Natural killer cell treated with Interleukin-12 subunit alpha and Interleukin-12 subunit beta and Interleukin-15 and Interleukin-18, amount 100 ng/mL, for 72 hours (primary cell): ENCODE measurements around the gene SOS2. TPM values are rescaled to one million over a fixed set of nuclear protein-coding genes. Genes with fewer than 3 reads are reported as not detected.
A peak's percentile ranks its signal among the peaks of the same experiment; 100 is the strongest.

ENCODE experiments used
- ATAC-seq, 2 donors: fragments of 150-1000 bp; cut with Tn5 transposase in 1 of 2; sonication (Bioruptor Pico), chemical (Tn5 transposase) in 1 of 2; 2 replicates each; pipeline ENCODE4 v1.10.0; 2021
- DNase-seq: peaks from one replicate; pipeline ENCODE4 v3.0.0; 2022; ENCODE audit warnings: low spot score
- H3K27ac Mint-ChIP-seq, 2 donors: 1 replicate in 1 of 2; 2 replicates in 1 of 2; pipeline ENCODE4 v1.8.0; 2022; ENCODE audit warnings: mixed read lengths in 2 of 2, mild to moderate bottlenecking in 1 of 2, moderate library complexity in 1 of 2
- H3K27me3 Mint-ChIP-seq, 2 donors: 1 replicate in 1 of 2; 2 replicates in 1 of 2; pipeline ENCODE4 v1.8.0; 2022; ENCODE audit warnings: mixed read lengths in 2 of 2
- H3K36me3 Mint-ChIP-seq: one replicate; pipeline ENCODE4 v1.8.0; 2022; ENCODE audit warnings: mixed read lengths
- H3K4me1 Mint-ChIP-seq, 2 donors: 1 replicate in 1 of 2; 2 replicates in 1 of 2; pipeline ENCODE4 v1.8.0; 2022; ENCODE audit warnings: low read depth in 2 of 2, mixed read lengths in 2 of 2, mild to moderate bottlenecking in 1 of 2
- H3K4me3 Mint-ChIP-seq: one replicate; pipeline ENCODE4 v1.8.0; 2022; ENCODE audit warnings: mixed read lengths
- H3K9me3 Mint-ChIP-seq: 2 replicates; pipeline ENCODE4 v1.8.0; 2022; ENCODE audit warnings: mixed read lengths
- total RNA-seq, 2 donors: library from RNA; stranded (reverse); gene quantifications; one replicate each; pipeline ENCODE4 v1.2.3, GENCODE V29; 2022

SOS2 gene
- total RNA-seq, 2 donors from 2014 or later: 38.6 to 52.1 TPM

DNA sequence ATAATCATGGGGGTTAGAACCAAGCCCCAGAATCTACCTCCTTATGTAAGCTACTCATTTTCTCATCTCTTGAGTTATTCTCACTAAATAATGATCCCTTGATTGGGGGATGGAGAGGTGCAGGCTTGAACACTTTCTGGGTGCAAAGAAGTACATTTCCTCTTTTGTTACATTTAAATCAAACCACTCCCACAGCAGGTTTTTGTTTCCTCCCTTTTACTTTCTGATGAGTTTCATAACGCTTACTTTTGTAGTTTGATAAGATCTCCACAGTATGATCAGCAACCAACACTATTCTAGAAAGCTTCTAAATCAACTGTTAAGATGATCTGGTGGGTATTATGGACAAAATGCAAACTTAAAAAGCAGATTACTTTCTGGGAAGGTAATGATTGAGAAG is 135.5 kb downstream of the SOS2 start:
- Mint-ChIP-seq H3K9me3 (no peaks in the 10 kb centered on the region), H3K36me3 (peaks cover 6% of the 10 kb centered on the region), H3K27ac (peak overlapping the region; percentile 60 to 79), H3K27me3 (no peaks in the 10 kb centered on the region), H3K4me3 (peak overlapping the region; percentile 50), H3K4me1 (peaks cover 44 to 45% of the 10 kb centered on the region in 2 donors)
- DNase-seq (no peak), ATAC-seq (no peak)

DNA sequence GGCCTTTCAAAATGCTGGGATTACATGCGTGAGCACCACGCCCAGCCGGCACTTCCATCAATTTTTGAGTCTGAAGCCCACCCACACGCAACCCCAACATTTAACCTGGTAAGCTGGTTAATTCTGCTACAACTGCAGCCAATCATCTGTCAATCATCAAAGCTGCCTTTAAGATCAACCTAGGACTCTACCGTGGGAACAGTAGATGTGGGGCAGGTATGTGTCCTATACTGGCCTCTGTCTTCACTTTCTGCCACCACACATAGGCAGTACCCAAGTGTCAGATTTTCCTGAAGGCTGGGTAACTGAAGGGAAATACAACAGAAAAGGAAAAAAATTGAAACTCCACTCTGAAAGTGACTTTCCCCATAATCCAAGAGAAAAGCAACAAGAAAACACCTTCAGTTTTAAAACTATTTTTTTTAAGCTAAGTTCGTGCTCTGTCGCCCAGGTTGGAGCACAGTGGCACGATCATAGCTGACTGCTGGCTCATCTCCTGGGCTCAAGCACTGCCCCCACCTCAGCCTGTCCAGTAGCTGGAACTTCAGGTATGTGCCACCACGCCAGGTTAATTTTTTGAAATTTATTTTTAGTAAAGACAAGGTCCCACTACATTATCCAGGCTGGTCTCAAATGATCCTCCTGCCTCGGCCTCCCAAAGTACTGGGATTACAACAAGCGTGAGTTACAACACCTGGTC is 137.2 kb downstream of the SOS2 start:
- DNase-seq (no peak), ATAC-seq (no peak)
- Mint-ChIP-seq H3K27ac (peak overlapping the region in 1 of 2 donors; percentile 8), H3K4me1 (peaks cover 36 to 45% of the 10 kb centered on the region in 2 donors), H3K9me3 (no peaks in the 10 kb centered on the region), H3K4me3 (no peak overlapping the region), H3K27me3 (no peaks in the 10 kb centered on the region), H3K36me3 (peaks cover 6% of the 10 kb centered on the region)

DNA sequence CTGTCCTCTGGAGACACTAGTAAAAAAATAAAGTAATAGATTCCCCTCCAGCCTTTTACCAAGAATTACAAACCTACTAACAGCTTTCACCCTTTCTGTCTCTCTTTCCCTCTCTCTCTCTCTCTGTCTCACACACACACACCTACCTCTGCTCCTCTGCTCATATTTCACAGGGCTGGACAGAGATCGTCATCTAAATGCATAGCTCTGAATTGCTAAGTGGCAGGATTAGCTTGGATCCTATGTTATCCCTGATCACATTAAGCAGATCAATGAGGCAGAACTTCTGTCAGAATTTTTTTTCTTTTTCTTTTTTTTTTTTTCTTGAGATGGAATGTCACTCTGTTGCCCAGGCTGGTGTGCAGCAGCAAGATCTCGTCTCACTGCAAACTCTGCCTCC is 137.9 kb downstream of the SOS2 start:
- no peaks in the 10 kb centered on the region for H3K27me3 Mint-ChIP-seq
- peak overlapping the region in 1 of 2 donors; percentile 8 for H3K27ac Mint-ChIP-seq
- peaks cover 35 to 51% of the 10 kb centered on the region in 2 donors for H3K4me1 Mint-ChIP-seq
- no peak overlapping the region for H3K4me3 Mint-ChIP-seq
- H3K36me3 Mint-ChIP-seq: peaks cover 6% of the 10 kb centered on the region
- ATAC-seq (no peak), DNase-seq (no peak)
- no peaks in the 10 kb centered on the region for H3K9me3 Mint-ChIP-seq

DNA sequence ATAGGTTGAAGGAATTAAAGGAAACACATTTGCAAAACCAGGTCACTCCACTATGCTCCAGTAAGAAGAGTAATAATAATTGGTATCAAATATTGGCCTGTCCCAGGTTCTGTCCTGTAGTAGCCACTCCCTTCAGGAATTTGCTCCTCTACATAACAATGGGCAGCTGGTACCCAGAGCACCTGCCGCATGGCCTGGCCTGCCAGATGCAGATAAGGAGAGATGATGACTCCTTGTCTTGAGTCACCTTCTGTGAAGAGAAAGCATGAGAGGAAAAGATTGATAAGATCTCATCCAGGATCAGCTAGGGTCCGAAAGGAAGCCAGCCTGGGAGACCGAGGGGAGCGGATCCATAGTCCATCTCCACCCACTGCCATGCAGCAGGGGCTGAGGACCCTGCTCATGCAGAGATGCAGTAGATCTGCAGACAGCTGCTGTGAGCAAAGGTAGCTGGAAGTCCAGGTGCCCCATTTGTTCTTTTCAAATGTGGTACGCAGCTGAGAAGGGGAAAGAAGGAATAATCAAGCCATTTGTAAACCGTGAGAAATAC is 139.3 kb downstream of the SOS2 start:
- no peak for ATAC-seq
- Mint-ChIP-seq H3K4me1 (peaks cover 46 to 62% of the 10 kb centered on the region in 2 donors), H3K27me3 (no peaks in the 10 kb centered on the region), H3K36me3 (peaks cover 10% of the 10 kb centered on the region), H3K4me3 (no peak overlapping the region), H3K9me3 (no peaks in the 10 kb centered on the region), H3K27ac (peak overlapping the region; percentile 8 to 26)
- DNase-seq: no peak

DNA sequence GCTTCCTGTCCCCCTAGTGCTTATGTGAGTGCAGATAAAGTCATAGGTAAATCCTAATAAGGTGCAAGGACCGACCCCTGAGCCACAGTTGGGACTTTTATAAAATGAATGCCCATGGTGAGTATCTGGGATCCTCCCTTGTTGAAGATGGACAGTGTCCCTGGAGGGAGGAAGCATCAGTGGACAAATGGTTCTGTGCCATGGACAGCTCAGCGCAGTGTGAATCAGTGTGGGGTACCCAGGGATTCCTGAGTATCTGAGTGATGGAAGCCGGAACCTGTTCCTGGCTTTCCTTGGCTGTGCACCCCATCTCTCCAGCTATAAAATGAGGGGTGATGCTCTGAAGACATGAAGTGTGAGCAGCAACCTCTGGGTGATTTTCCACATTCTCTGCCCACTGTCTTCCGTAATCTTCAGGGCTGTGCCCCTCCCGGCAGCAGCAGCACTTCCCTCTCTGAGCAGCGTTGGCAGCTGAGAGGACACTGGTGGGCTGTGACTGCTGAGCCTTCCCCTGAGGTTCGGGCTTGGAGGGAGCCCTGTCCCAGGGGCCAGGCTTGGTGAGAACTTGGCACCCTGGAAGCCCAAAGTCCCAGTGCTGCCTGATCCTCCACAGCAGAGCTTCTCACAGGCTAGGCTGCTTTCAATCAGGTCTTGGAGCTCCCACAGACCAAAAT is 140.0 kb downstream of the SOS2 start:
- DNase-seq (no peak), ATAC-seq (no peak)
- Mint-ChIP-seq H3K9me3 (no peaks in the 10 kb centered on the region), H3K27me3 (no peaks in the 10 kb centered on the region), H3K4me1 (peaks cover 41 to 59% of the 10 kb centered on the region in 2 donors), H3K27ac (peak overlapping the region; percentile 21 to 26), H3K36me3 (peaks cover 10% of the 10 kb centered on the region), H3K4me3 (no peak overlapping the region)

DNA sequence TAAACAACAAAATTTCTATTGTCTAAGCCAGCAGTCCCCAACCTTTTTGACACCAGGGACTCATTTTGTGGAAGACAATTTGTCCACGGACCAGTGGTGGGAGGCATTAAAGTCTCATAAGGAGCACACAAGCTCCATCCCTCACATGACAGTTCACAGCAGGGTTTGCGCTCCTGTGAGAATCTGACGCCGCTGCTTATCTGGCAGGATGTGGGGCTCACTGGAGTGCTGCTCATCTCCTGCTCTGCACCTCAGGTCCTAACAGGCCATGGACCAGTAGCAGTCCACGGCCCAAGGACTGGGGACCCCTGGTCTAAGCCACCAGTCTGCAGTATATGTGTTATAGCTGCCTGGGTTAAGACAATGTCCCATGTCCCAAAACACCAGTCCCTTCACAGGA is 142.2 kb downstream of the SOS2 start:
- Mint-ChIP-seq H3K4me3 (no peak overlapping the region), H3K27ac (peak overlapping the region in 1 of 2 donors; percentile 92), H3K36me3 (peaks cover 4% of the 10 kb centered on the region), H3K9me3 (no peaks in the 10 kb centered on the region), H3K27me3 (no peaks in the 10 kb centered on the region), H3K4me1 (peaks cover 54 to 71% of the 10 kb centered on the region in 2 donors)
- DNase-seq: no peak
- ATAC-seq: no peak

DNA sequence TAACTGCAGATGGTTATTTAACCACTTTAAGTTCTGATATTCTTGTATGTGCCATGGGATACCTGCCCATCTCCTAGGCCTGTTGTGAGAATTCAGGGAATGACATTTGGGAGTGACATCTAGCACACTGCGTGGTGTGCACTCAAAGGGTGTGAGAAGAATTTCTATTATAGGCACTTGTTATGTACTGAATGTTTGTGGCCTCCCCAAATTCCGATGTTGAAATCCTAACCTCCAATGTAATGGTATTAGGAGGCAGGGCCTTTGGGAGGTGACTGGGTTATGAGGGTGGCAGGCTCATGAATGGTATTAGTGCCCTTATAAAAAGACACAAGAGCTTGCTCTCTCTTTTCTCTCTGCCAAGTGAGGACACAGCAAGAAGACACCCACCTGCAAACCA is 142.6 kb downstream of the SOS2 start:
- no peaks in the 10 kb centered on the region for H3K9me3 Mint-ChIP-seq
- no peak for ATAC-seq
- peaks cover 51 to 71% of the 10 kb centered on the region in 2 donors for H3K4me1 Mint-ChIP-seq
- DNase-seq: no peak
- peak overlapping the region in 1 of 2 donors; percentile 92 for H3K27ac Mint-ChIP-seq
- H3K36me3 Mint-ChIP-seq: peaks cover 4% of the 10 kb centered on the region
- no peak overlapping the region for H3K4me3 Mint-ChIP-seq
- H3K27me3 Mint-ChIP-seq: no peaks in the 10 kb centered on the region

DNA sequence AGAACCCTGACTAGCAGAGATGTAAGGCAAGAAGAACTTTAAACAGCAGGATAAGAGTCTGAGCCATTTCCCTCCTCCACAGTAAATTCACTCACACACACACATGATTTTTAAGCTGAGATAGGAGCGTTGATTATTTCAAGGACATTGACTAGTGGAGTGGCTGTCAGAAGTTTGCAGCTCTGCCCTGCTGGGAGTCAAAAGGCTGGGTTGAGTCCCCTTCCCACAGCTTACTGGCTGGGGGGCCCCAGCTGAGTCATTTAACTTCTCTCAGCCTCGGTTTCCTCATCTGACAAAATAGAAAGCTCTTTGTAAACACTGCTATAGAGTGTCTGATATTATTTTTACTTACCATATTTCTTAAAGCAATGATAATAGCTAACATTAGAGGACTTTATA is 143.3 kb downstream of the SOS2 start:
- no peak for DNase-seq
- H3K4me3 Mint-ChIP-seq: peak overlapping the region; percentile 72
- H3K4me1 Mint-ChIP-seq: peaks cover 51 to 70% of the 10 kb centered on the region in 2 donors
- H3K27me3 Mint-ChIP-seq: no peaks in the 10 kb centered on the region
- peak overlapping the region; percentile 88 to 92 for H3K27ac Mint-ChIP-seq
- no peaks in the 10 kb centered on the region for H3K9me3 Mint-ChIP-seq
- ATAC-seq: no peak
- H3K36me3 Mint-ChIP-seq: peaks cover 4% of the 10 kb centered on the region

DNA sequence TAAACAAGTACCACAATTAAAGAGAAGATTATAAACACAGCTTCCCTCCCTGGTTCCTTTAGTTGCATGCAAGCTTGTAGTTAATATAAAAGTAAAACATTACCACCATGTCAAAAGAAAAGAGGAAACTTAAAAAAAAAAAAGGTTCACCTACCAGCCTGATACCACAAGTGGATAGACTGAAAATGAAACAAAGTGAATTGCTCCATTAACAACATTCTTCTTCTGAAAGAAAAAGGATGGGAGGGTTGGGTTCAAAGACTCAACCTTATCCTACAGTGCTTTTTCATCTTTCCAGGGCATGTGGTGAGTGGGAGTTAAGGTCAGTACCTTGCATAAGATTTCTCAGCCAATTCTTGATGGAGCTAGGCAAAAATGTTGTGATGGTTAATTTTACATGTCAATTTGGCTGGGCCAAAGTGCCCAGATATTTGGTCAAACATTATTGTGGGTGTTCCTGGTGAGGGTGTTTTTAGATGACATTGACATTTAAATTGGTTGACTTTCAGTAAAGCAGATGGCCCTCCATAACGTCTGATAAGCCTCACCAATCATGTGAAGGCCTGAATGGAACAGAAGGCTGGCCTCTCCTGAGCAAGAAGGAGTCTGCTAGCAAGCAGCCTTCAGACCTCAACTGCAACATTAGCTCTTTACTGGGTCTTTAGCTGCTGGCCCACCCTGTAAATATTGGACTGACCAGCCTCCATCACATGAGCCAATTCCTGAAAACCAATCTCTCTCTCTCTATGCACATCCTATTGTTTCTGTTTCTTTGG is 143.8 kb downstream of the SOS2 start:
- ATAC-seq (no peak), DNase-seq (no peak)
- H3K36me3 Mint-ChIP-seq: peaks cover 4% of the 10 kb centered on the region
- peak overlapping the region; percentile 88 to 92 for H3K27ac Mint-ChIP-seq
- H3K27me3 Mint-ChIP-seq: no peaks in the 10 kb centered on the region
- no peaks in the 10 kb centered on the region for H3K9me3 Mint-ChIP-seq
- peaks cover 54 to 72% of the 10 kb centered on the region in 2 donors for H3K4me1 Mint-ChIP-seq
- H3K4me3 Mint-ChIP-seq: peak overlapping the region; percentile 72

DNA sequence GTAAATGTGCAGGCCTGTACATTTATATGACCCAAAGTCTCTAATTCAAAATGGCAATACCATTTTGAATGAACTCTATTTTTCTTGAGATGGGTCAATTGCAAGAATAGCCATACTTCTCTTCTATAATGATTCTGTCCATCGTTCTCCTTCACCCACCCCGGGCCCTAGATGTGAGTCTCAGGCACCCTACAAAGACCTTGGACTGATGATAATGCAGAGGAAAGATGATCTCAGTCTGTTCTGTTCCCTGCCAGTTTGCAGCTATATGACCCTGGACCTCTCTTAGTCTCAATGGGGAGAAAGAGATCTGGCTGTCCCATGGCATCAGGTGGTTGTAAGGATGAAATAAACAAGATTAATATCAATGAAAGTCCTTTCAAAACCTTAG is 145.1 kb downstream of the SOS2 start:
- Mint-ChIP-seq H3K4me3 (peak overlapping the region; percentile 54), H3K4me1 (peaks cover 63 to 84% of the 10 kb centered on the region in 2 donors), H3K36me3 (peaks cover 4% of the 10 kb centered on the region), H3K27me3 (no peaks in the 10 kb centered on the region), H3K9me3 (no peaks in the 10 kb centered on the region), H3K27ac (peak overlapping the region; percentile 88 to 93)
- DNase-seq: no peak
- ATAC-seq: no peak

DNA sequence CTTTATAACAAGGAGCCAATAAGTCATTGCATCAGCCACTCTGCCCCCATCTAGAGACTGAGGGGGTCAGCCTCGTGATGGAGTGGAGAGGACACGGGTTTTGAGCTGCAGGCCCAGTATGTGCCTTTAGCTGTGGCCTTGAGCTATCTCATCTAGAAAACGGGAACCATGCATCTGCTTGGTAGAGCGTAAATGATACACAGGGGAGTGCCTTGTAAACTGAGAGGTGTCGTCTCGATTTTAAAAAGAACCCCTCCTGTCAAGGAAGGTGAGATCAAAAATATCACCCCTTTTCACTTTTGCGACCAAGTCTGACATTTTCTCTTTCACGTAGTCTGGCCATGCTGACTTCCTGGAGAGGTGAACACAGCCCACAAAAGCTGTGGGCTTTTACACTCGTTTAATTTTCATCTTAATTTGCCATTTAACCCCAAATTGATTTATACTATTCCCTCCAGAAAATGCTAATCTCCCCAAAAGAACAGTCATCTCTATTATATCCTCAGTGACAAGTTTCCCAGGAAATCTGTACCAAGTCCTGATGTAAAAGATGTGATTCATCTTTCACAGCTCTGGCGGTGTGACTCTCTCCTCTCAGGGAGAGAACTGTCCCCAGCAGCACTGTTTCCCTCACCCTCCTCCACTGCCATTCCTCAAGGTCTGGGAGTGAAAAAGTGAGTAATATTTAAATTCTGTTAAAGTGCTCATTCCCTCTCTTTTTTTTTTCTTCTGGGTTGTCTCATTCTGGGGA is 145.6 kb downstream of the SOS2 start:
- ATAC-seq (peak; percentile 37 to 72), DNase-seq (peak; percentile 74)
- Mint-ChIP-seq H3K27ac (peak overlapping the region; percentile 88 to 93), H3K4me1 (peaks cover 63 to 83% of the 10 kb centered on the region in 2 donors), H3K36me3 (peaks cover 4% of the 10 kb centered on the region), H3K9me3 (no peaks in the 10 kb centered on the region), H3K4me3 (peak overlapping the region; percentile 54), H3K27me3 (no peaks in the 10 kb centered on the region)

DNA sequence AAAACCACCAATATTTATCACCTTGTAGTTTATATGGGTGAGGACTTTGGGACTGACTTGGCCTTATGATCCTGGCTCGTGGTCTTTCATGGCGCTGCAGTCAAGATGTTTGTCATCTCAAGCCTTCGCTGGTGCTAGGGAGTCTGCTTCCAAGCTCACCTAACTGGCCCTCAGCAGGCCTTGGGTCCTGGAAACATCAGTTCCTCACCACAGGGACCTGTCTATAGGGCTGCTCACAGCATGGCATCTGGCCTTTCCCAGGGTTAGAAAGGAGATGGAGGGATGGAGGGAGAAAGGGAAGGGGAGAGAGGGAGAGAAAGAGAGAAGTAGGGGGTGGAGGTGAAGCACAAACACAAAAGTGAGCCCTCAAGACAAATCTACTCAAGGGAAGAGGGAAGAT is 146.7 kb downstream of the SOS2 start:
- peaks cover 4% of the 10 kb centered on the region for H3K36me3 Mint-ChIP-seq
- no peak for DNase-seq
- H3K27ac Mint-ChIP-seq: peak overlapping the region; percentile 88 to 93
- H3K9me3 Mint-ChIP-seq: no peaks in the 10 kb centered on the region
- H3K27me3 Mint-ChIP-seq: no peaks in the 10 kb centered on the region
- peaks cover 57 to 75% of the 10 kb centered on the region in 2 donors for H3K4me1 Mint-ChIP-seq
- peak overlapping the region; percentile 54 for H3K4me3 Mint-ChIP-seq
- ATAC-seq: no peak
